ENCODE results near the gene IL22RA2. TPM values are rescaled to one million over a fixed set of nuclear protein-coding genes. Genes with fewer than 3 reads are reported as not detected.

The IL22RA2 gene
- total RNA-seq, 1 experiment from 2014 or later = not detected

DNA sequence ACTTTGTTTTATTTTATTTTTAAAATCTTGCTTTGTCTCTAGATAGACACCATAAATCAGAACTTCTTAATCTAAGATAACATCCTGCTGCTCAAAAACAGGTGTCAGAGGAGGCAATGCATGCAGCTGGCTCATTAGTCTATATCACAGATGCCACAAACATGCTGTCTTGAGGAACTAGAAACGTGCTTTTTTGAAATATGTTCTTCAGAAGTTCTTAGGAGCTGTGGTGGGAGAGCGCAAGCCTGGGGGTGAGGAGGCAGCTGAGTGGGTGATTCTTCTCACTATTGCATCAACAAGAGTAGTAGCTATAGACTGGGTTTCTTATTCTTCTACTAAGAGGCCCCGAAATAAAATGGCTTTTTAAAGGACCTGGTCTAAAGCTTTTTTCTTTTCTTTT lies 23.4 kb downstream of the IL22RA2 start:
- BruUV-seq (replicated peaks) = no TSS peak
- H3K27ac ChIP-seq (ENCODE audit: low read depth, low read length, poor library complexity, severe bottlenecking) = no peak overlapping the region
- no peak for TF ChIP-seq EZH2 (IDR thresholded peaks at IDR 0.05; ENCODE audit: borderline replicate concordance, low read depth, low read length, poor library complexity, severe bottlenecking)
- TF ChIP-seq, protein P1, sequence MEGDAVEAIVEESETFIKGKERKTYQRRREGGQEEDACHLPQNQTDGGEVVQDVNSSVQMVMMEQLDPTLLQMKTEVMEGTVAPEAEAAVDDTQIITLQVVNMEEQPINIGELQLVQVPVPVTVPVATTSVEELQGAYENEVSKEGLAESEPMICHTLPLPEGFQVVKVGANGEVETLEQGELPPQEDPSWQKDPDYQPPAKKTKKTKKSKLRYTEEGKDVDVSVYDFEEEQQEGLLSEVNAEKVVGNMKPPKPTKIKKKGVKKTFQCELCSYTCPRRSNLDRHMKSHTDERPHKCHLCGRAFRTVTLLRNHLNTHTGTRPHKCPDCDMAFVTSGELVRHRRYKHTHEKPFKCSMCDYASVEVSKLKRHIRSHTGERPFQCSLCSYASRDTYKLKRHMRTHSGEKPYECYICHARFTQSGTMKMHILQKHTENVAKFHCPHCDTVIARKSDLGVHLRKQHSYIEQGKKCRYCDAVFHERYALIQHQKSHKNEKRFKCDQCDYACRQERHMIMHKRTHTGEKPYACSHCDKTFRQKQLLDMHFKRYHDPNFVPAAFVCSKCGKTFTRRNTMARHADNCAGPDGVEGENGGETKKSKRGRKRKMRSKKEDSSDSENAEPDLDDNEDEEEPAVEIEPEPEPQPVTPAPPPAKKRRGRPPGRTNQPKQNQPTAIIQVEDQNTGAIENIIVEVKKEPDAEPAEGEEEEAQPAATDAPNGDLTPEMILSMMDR (conservative IDR thresholded peaks at IDR 0.05; ENCODE audit: low read depth, low read length) = no peak
- no peak for DNase-seq (ENCODE audit: low spot score)
- H3K27me3 ChIP-seq (replicated peaks; ENCODE audit: insufficient read depth, low read depth, low read length, poor library complexity) = no peaks in the 10 kb centered on the region
- intact Hi-C loops (cut with micrococcal nuclease; ENCODE audit: unreplicated experiment) = no loop called here
- no peaks in the 10 kb centered on the region for H3K4me1 ChIP-seq (ENCODE audit: insufficient read depth, low read length, poor library complexity, severe bottlenecking)
- no peak overlapping the region for H3K4me3 ChIP-seq (ENCODE audit: low read depth, low read length, poor library complexity, severe bottlenecking)
- POLR2A ChIA-PET (ENCODE audit: low non-redundant PET) = no interaction called here
- H3K36me3 ChIP-seq (ENCODE audit: insufficient read depth, low read length, poor library complexity, severe bottlenecking) = no peaks in the 10 kb centered on the region
- H3K9me3 ChIP-seq (ENCODE audit: low read depth, low read length, poor library complexity, severe bottlenecking) = no peaks in the 10 kb centered on the region
- CTCF ChIA-PET = no interaction called here

DNA sequence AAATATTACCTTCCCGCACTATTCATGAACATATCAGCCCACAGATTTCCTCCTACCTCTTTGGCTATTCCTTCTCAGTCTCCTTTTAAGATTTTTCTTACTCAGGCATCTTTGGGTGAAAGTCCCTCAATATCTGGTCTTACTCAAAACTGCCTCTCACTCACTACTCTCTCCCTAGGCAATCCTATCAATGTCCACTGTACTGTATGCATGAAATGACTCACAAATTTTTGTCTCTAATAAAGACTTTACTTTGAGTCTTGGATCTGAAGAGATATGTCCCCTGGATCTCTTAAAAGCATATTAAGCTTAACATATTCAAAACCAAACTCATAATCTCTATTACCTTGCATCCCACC lies 24.4 kb downstream of the IL22RA2 start:
- no TSS peak for BruUV-seq (replicated peaks)
- Histone ChIP-seq H3K27ac (ENCODE audit: low read depth, low read length, poor library complexity, severe bottlenecking) (no peak overlapping the region), H3K27me3 (replicated peaks; ENCODE audit: insufficient read depth, low read depth, low read length, poor library complexity) (no peaks in the 10 kb centered on the region), H3K4me1 (ENCODE audit: insufficient read depth, low read length, poor library complexity, severe bottlenecking) (no peaks in the 10 kb centered on the region), H3K4me3 (ENCODE audit: low read depth, low read length, poor library complexity, severe bottlenecking) (no peak overlapping the region), H3K9me3 (ENCODE audit: low read depth, low read length, poor library complexity, severe bottlenecking) (no peaks in the 10 kb centered on the region), H3K36me3 (ENCODE audit: insufficient read depth, low read length, poor library complexity, severe bottlenecking) (no peaks in the 10 kb centered on the region)
- TF ChIP-seq, protein P1 (conservative IDR thresholded peaks at IDR 0.05; ENCODE audit: low read depth, low read length) = no peak
- TF ChIP-seq EZH2 (IDR thresholded peaks at IDR 0.05; ENCODE audit: borderline replicate concordance, low read depth, low read length, poor library complexity, severe bottlenecking) = no peak
- DNase-seq (ENCODE audit: low spot score) = no peak
- CTCF ChIA-PET = no interaction called here
- POLR2A ChIA-PET (ENCODE audit: low non-redundant PET) = no interaction called here
- intact Hi-C loops (cut with micrococcal nuclease; ENCODE audit: unreplicated experiment) = no loop called here

DNA sequence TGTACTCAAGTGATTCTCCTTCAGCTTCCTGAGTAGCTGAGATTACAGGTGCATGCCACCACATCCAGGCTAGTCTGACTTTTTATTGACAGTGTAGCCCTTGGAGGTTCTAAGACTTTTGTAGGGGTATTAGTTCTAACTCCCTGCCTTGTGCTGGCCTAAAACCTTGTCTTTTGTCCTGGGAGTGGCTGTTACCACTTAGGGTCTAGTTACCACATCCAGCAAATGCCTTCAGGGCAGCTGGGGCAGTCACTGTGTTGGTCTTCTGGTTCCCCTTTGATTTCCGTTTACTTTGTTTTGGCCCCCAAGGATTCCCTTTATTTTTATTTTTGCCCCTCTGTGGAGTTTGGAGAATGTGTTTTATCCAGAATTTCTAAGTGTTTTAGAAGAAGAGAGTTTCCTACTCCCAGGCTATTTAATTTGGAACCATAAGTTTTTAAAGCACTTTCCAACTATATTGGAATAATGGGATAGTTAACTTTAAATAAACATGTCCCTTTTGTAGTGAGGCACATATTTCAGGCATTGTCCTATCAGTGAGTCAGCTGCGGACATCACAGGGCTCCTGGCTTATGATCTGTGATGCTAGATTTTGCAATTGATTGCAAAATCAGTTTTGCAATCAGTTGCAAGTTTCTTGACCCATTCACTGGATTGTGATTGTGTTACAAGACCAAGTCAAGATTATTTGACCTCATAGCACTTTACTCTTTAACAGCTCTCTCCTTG lies 25.0 kb downstream of the IL22RA2 start:
- intact Hi-C loops (cut with micrococcal nuclease; ENCODE audit: unreplicated experiment) = no loop called here
- TF ChIP-seq, protein P1 (conservative IDR thresholded peaks at IDR 0.05; ENCODE audit: low read depth, low read length) = no peak
- TF ChIP-seq EZH2 (IDR thresholded peaks at IDR 0.05; ENCODE audit: borderline replicate concordance, low read depth, low read length, poor library complexity, severe bottlenecking) = no peak

More for the DNA sequence above, 25.0 kb downstream of the IL22RA2 start:
- H3K4me1 ChIP-seq (ENCODE audit: insufficient read depth, low read length, poor library complexity, severe bottlenecking) = no peaks in the 10 kb centered on the region
- no peak for DNase-seq (ENCODE audit: low spot score)
- BruUV-seq (replicated peaks) = no TSS peak
- no peaks in the 10 kb centered on the region for H3K36me3 ChIP-seq (ENCODE audit: insufficient read depth, low read length, poor library complexity, severe bottlenecking)
- H3K27ac ChIP-seq (ENCODE audit: low read depth, low read length, poor library complexity, severe bottlenecking) = no peak overlapping the region
- POLR2A ChIA-PET (ENCODE audit: low non-redundant PET) = no interaction called here
- CTCF ChIA-PET = no interaction called here
- no peaks in the 10 kb centered on the region for H3K27me3 ChIP-seq (replicated peaks; ENCODE audit: insufficient read depth, low read depth, low read length, poor library complexity)
- H3K4me3 ChIP-seq (ENCODE audit: low read depth, low read length, poor library complexity, severe bottlenecking) = no peak overlapping the region
- no peaks in the 10 kb centered on the region for H3K9me3 ChIP-seq (ENCODE audit: low read depth, low read length, poor library complexity, severe bottlenecking)
